ENCODE results near the gene UBQLN4.

The UBQLN4 gene

DNA sequence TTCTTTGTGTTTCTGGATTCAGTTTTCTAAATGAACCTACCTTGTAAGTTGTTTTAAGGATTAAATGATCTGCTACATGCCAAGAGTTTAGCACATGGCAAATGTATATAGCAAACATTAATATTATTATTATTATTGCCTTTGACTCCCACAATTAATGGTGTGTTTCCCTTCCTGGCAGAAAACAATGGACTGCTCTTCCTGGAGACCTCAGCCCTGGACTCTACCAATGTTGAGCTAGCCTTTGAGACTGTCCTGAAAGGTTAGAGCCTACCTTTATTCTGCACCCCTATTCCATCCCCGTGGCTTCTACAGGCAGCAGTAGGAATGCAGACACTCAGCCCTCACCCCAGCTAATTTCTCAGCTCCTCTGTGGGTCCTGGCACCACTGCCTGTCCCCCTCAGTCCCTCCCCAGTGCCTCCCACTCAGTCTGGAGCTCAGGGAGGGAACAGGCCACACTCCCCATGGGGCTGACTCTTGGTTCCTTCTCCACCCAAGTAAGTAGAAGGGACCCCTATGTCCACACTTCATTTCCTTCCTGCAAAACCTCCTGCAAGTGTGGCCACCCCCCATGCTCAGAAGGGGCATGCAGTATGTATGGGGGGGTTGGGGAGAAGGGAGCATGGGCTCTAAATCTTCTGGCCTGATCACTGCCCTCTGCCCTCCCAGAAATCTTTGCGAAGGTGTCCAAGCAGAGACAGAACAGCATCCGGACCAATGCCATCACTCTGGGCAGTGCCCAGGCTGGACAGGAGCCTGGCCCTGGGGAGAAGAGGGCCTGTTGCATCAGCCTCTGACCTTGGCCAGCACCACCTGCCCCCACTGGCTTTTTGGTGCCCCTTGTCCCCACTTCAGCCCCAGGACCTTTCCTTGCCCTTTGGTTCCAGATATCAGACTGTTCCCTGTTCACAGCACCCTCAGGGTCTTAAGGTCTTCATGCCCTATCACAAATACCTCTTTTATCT is 16.2 kb upstream of the UBQLN4 start:
- DNase-seq (ENCODE audit: insufficient read length, low spot score) (no peak), FAIRE-seq (no peak)
- TF ChIP-seq CTCF (IDR thresholded peaks at IDR 0.05; ENCODE audit: insufficient read depth, missing control alignments) = no peak

DNA sequence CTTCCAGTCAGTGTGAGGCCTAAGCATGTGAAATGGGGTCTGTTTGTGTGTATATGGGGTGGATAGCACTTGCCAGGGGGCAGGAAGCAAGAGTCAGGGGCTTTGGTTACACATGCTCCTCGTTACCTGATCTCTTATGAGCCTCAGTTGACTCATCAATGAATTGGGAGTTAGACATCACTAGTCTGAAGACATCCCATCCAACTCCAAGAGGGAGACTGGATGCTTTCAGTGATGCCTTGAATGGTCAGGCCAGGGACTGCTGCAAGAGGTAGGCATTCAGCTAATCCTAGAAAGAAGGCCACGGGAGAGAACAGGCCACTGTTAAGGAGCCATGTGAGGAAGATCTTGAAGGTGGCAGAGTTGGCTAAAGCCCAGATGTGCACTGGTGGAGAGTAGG is 13.7 kb upstream of the UBQLN4 start:
- no peak for FAIRE-seq
- no peak for DNase-seq (ENCODE audit: insufficient read length, low spot score)
- TF ChIP-seq CTCF (IDR thresholded peaks at IDR 0.05; ENCODE audit: insufficient read depth, missing control alignments) = no peak

DNA sequence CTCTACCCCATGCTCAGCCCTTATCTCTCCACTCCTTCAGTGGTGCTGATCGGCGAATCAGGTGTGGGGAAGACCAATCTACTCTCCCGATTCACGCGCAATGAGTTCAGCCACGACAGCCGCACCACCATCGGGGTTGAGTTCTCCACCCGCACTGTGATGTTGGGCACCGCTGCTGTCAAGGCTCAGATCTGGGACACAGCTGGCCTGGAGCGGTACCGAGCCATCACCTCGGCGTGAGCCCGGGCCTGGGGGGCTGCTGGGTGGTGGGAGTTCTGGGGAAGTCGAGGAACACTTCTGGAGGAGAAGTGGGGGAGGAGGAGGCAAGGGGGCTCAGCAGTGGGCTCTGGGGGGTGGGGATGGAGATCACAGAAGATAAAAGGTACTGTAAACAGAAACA is 12.3 kb upstream of the UBQLN4 start:
- FAIRE-seq (no peak), DNase-seq (ENCODE audit: insufficient read length, low spot score) (no peak)
- TF ChIP-seq CTCF (IDR thresholded peaks at IDR 0.05; ENCODE audit: insufficient read depth, missing control alignments) = no peak

DNA sequence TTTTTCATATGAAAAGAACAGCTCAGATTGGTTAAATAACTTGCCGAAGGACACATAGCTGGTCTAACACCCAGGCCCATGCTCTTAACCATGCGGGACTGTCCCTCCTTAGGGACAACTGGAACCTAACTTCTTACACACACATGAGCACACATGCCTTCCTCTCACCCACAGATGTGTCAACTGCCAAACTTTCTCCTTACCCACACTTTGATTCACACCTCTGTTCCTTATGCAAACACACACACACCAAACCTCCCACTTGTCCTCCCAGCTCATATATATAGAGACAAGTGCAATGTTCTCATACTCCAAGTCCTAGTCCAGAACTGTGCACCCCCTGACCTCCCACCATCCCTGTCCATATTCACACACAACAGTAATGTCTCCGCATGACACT is 11.6 kb upstream of the UBQLN4 start:
- DNase-seq (ENCODE audit: insufficient read length, low spot score) (no peak), FAIRE-seq (no peak)
- no peak for TF ChIP-seq CTCF (IDR thresholded peaks at IDR 0.05; ENCODE audit: insufficient read depth, missing control alignments)

- no peak for FAIRE-seq
- no peak for DNase-seq (ENCODE audit: insufficient read length, low spot score)
- TF ChIP-seq CTCF (IDR thresholded peaks at IDR 0.05; ENCODE audit: insufficient read depth, missing control alignments) = no peak
Measured at GRCh38 chr1:156064615-156065014, 11.0 kb upstream of the UBQLN4 start.

DNA sequence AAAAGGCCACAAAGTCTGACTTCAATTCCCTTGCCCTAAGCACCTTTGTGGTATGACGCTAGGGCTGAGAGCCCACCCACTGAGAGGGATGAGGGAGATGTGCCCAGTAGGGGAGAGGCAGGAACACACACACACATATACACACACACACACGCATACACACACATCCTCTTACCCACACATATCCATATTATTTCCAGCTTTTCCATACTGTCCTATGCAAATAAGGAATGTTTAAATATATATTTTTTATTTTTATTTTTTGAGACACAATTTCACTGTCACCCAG is 10.3 kb upstream of the UBQLN4 start:
- DNase-seq (ENCODE audit: insufficient read length, low spot score) = no peak
- FAIRE-seq = no peak
- TF ChIP-seq CTCF (IDR thresholded peaks at IDR 0.05; ENCODE audit: insufficient read depth, missing control alignments) = no peak

DNA sequence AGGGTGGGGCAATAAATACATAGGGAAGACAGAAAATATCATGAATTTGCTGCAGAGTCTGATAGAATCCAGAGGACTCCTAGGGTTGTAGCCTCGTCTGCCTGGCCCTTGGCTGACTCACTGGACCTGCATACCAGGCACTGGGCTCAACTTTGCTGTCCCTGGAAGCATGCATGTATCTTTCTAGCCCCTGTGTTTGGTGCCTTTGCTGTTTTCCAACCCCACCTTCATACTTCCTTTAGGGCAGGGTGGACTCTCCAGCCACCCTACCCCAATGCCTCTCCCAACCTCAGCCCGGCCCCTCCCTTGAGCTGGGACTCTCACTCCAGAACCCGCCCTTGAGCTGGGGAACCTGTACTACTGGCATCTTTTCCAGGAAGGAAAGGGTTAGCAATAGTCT is 8.6 kb upstream of the UBQLN4 start:
- DNase-seq (ENCODE audit: insufficient read length, low spot score) (no peak), FAIRE-seq (no peak)
- no peak for TF ChIP-seq CTCF (IDR thresholded peaks at IDR 0.05; ENCODE audit: insufficient read depth, missing control alignments)
